Parathyroid adenoma (tissue), 2 donors: ENCODE data around the gene MACROH2A1.

Experiments
- H2AFZ ChIP-seq: fragments of 300-600 bp; sonication (generic); one replicate; pipeline ENCODE4 v1.7.0; 2017; ENCODE audit warnings: antibody characterized with exemption, mild to moderate bottlenecking
- H3K27ac ChIP-seq: fragments of 300-600 bp; sonication (generic); one replicate; pipeline ENCODE4 v1.7.0; 2017
- H3K27me3 ChIP-seq: fragments of 300-600 bp; sonication (generic); one replicate; pipeline ENCODE4 v1.7.0; 2017; ENCODE audit warnings: low read length; ENCODE audit not compliant: control insufficient read depth, insufficient read depth
- H3K36me3 ChIP-seq: fragments of 300-600 bp; sonication (generic); one replicate; pipeline ENCODE4 v1.7.0; 2017; ENCODE audit warnings: low read length; ENCODE audit not compliant: control insufficient read depth, insufficient read depth
- H3K4me1 ChIP-seq: fragments of 300-600 bp; sonication (generic); one replicate; pipeline ENCODE4 v1.7.0; 2017; ENCODE audit warnings: control low read depth
- H3K4me2 ChIP-seq: fragments of 300-600 bp; sonication (generic); one replicate; pipeline ENCODE4 v1.7.0; 2017; ENCODE audit warnings: low read length
- H3K4me3 ChIP-seq: fragments of 300-600 bp; sonication (generic); one replicate; pipeline ENCODE4 v1.7.0; 2017; ENCODE audit warnings: low read depth, low read length
- H3K79me2 ChIP-seq: fragments of 300-600 bp; sonication (generic); one replicate; pipeline ENCODE4 v1.7.0; 2017; ENCODE audit warnings: control low read depth
- H3K9ac ChIP-seq: fragments of 300-600 bp; sonication (generic); one replicate; pipeline ENCODE4 v1.7.0; 2017; ENCODE audit warnings: mild to moderate bottlenecking
- H3K9me3 ChIP-seq: fragments of 300-600 bp; sonication (generic); one replicate; pipeline ENCODE4 v1.7.0; 2017; ENCODE audit warnings: low read length; ENCODE audit not compliant: control insufficient read depth
- CTCF ChIP-seq: fragments of 300-600 bp; sonication (generic); IDR thresholded peaks from one replicate; pipeline ENCODE4 v1.7.0; 2017; ENCODE audit warnings: antibody characterized with exemption, mild to moderate bottlenecking
- donor health status: primary hyperparathyroidism.

The MACROH2A1 gene

GRCh38 chr5:135360278-135361274, 38.5 kb downstream of the MACROH2A1 start:
- Histone ChIP-seq H3K79me2 (peaks cover 3% of the 10 kb centered on the region), H3K27me3 (no peaks in the 10 kb centered on the region), H3K36me3 (no peaks in the 10 kb centered on the region), H3K9ac (no peak overlapping the region), H3K27ac (no peak overlapping the region), H3K4me3 (no peak overlapping the region), H3K4me2 (no peak overlapping the region), H3K4me1 (peaks cover 4% of the 10 kb centered on the region), H2AFZ (no peak overlapping the region), H3K9me3 (no peaks in the 10 kb centered on the region)
- TF ChIP-seq CTCF = no peak

- H2AFZ ChIP-seq = no peak overlapping the region
- H3K36me3 ChIP-seq = no peaks in the 10 kb centered on the region
- H3K79me2 ChIP-seq = peaks cover 5% of the 10 kb centered on the region
- no peak for TF ChIP-seq CTCF
- H3K9me3 ChIP-seq = no peaks in the 10 kb centered on the region
- peaks cover 4% of the 10 kb centered on the region for H3K4me1 ChIP-seq
- H3K9ac ChIP-seq = no peak overlapping the region
- H3K27me3 ChIP-seq = no peaks in the 10 kb centered on the region
- no peak overlapping the region for H3K27ac ChIP-seq
- H3K4me3 ChIP-seq = no peak overlapping the region
- H3K4me2 ChIP-seq = no peak overlapping the region
Observed at GRCh38 chr5:135359374-135360165, 39.5 kb downstream of the MACROH2A1 start.

GRCh38 chr5:135357685-135358084, 41.3 kb downstream of the MACROH2A1 start:
- H3K4me2 ChIP-seq = no peak overlapping the region
- H3K4me3 ChIP-seq = no peak overlapping the region
- no peaks in the 10 kb centered on the region for H3K27me3 ChIP-seq
- H3K79me2 ChIP-seq = peaks cover 5% of the 10 kb centered on the region
- H2AFZ ChIP-seq = no peak overlapping the region
- peaks cover 4% of the 10 kb centered on the region for H3K4me1 ChIP-seq
- no peak overlapping the region for H3K27ac ChIP-seq
- no peaks in the 10 kb centered on the region for H3K36me3 ChIP-seq
- no peaks in the 10 kb centered on the region for H3K9me3 ChIP-seq
- no peak overlapping the region for H3K9ac ChIP-seq
- no peak for TF ChIP-seq CTCF

DNA sequence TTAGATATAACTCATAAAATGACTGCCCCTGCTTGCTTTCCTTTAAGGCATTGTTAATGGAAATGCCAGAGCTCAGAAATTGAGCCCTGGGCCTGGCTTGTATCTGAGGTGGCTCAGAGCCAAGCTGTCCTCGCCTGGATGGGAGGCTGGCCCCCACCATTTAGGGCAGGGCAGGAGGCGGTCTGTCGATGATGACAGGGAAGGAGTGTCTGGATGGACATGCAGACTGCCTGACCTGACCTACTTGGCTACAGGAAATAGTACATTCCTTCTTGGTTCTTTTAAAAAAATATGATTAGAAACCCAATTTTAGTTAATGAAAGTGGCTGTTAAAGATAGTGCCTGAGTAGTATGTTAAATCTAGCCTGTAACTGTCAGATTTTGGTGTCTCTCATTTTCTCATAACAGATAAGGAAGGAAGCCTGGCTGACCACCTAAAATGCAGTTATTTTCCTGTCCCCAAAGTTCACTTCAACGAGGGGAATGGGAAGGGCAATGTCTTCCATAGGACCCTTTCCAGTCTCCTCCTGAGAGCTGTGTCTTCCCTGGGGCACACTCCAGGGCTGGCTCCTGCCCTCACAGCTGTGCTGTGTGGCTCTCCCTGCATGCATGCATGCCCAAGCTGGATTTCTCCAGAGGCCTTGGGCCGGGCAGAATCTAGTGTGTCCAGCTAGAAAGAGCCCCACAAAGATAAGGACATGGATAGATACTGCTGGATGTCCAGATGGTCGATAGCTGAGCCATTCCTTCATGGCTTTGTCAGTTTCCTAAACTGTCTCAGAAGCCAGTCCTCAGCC, 42.3 kb downstream of the MACROH2A1 start:
- Histone ChIP-seq H3K27me3 (no peaks in the 10 kb centered on the region), H3K27ac (no peak overlapping the region), H3K9ac (no peak overlapping the region), H3K9me3 (no peaks in the 10 kb centered on the region), H3K4me1 (peaks cover 4% of the 10 kb centered on the region), H3K79me2 (peaks cover 5% of the 10 kb centered on the region), H3K4me2 (no peak overlapping the region), H2AFZ (no peak overlapping the region), H3K4me3 (no peak overlapping the region), H3K36me3 (no peaks in the 10 kb centered on the region)
- TF ChIP-seq CTCF = no peak
